ENCODE results near the gene ALCAM. TPM values are rescaled to one million over a fixed set of nuclear protein-coding genes. Genes with fewer than 3 reads are reported as not detected.
"Not testable (repeated sequence)": the region's sequence is repeated elsewhere in the genome, so short reads cannot be mapped to it uniquely, and the experiment has no call there.

The ALCAM gene
- total RNA-seq, 1 experiment from 2014 or later = 0.41 TPM

- H3K27me3 Mint-ChIP-seq (ENCODE audit: insufficient read depth, unreplicated experiment) = no peaks in the 10 kb centered on the region
- no peaks in the 10 kb centered on the region for H3K4me1 Mint-ChIP-seq (ENCODE audit: low read depth, unreplicated experiment)
- no peak overlapping the region for H3K4me3 Mint-ChIP-seq (ENCODE audit: unreplicated experiment)
- Histone ChIP-seq H3K36me3 (ENCODE audit: control insufficient read depth, insufficient read depth, low read length) (no peaks in the 10 kb centered on the region), H3K4me1 (no peaks in the 10 kb centered on the region), H3K4me3 (ENCODE audit: low read depth, low read length) (no peak overlapping the region), H3K27me3 (replicated peaks; ENCODE audit: control insufficient read depth, insufficient read depth, low read length) (no peaks in the 10 kb centered on the region), H3K9me3 (peaks cover 3% of the 10 kb centered on the region; the same call in 1 of the 2 replicates)
- BruUV-seq (replicated peaks) = no TSS peak
- ChIA-PET POLR2A (no interaction called here), CTCF (no interaction called here)
- intact Hi-C loops (cut with micrococcal nuclease; ENCODE audit: unreplicated experiment) = no loop called here
- DNase-seq = no peak
- no peak overlapping the region for H3K27ac Mint-ChIP-seq (ENCODE audit: unreplicated experiment)
- TF ChIP-seq CTCF (IDR thresholded peaks at IDR 0.05; ENCODE audit: insufficient read depth in 1 of 2, low read depth in 1 of 2, low read length in 1 of 2, severe bottlenecking in 1 of 2, unreplicated experiment in 1 of 2) = no peak
- peaks cover 9% of the 10 kb centered on the region for H3K9me3 Mint-ChIP-seq (ENCODE audit: unreplicated experiment)
- H3K36me3 Mint-ChIP-seq (ENCODE audit: insufficient read depth, unreplicated experiment) = no peaks in the 10 kb centered on the region
Measured at GRCh38 chr3:105599350-105599749, 232.6 kb downstream of the ALCAM start.

- H3K4me1 ChIP-seq; H3K27me3 Mint-ChIP-seq (ENCODE audit: insufficient read depth, unreplicated experiment); CTCF ChIA-PET; BruUV-seq (replicated peaks); H3K27me3 ChIP-seq (replicated peaks; ENCODE audit: control insufficient read depth, insufficient read depth, low read length); H3K27ac Mint-ChIP-seq (ENCODE audit: unreplicated experiment); intact Hi-C loops (cut with micrococcal nuclease; ENCODE audit: unreplicated experiment); H3K4me3 Mint-ChIP-seq (ENCODE audit: unreplicated experiment); H3K4me3 ChIP-seq (ENCODE audit: low read depth, low read length); POLR2A ChIA-PET; H3K9me3 ChIP-seq; DNase-seq; H3K9me3 Mint-ChIP-seq (ENCODE audit: unreplicated experiment); H3K4me1 Mint-ChIP-seq (ENCODE audit: low read depth, unreplicated experiment); H3K36me3 Mint-ChIP-seq (ENCODE audit: insufficient read depth, unreplicated experiment); H3K36me3 ChIP-seq (ENCODE audit: control insufficient read depth, insufficient read depth, low read length): not testable (repeated sequence)
Measured at GRCh38 chr3:105601756-105602155, 235.0 kb downstream of the ALCAM start.

- H3K9me3 ChIP-seq; BruUV-seq (replicated peaks); POLR2A ChIA-PET; H3K27me3 Mint-ChIP-seq (ENCODE audit: insufficient read depth, unreplicated experiment); H3K4me1 Mint-ChIP-seq (ENCODE audit: low read depth, unreplicated experiment); intact Hi-C loops (cut with micrococcal nuclease; ENCODE audit: unreplicated experiment); H3K27me3 ChIP-seq (replicated peaks; ENCODE audit: control insufficient read depth, insufficient read depth, low read length); H3K4me3 Mint-ChIP-seq (ENCODE audit: unreplicated experiment); H3K9me3 Mint-ChIP-seq (ENCODE audit: unreplicated experiment); H3K27ac Mint-ChIP-seq (ENCODE audit: unreplicated experiment); H3K4me3 ChIP-seq (ENCODE audit: low read depth, low read length); H3K36me3 Mint-ChIP-seq (ENCODE audit: insufficient read depth, unreplicated experiment); CTCF ChIA-PET; H3K4me1 ChIP-seq; DNase-seq; H3K36me3 ChIP-seq (ENCODE audit: control insufficient read depth, insufficient read depth, low read length): not testable (repeated sequence)
Measured at GRCh38 chr3:105602286-105602685, 235.6 kb downstream of the ALCAM start.

- H3K4me3 Mint-ChIP-seq (ENCODE audit: unreplicated experiment); H3K9me3 Mint-ChIP-seq (ENCODE audit: unreplicated experiment); DNase-seq; H3K4me3 ChIP-seq (ENCODE audit: low read depth, low read length); H3K4me1 ChIP-seq; POLR2A ChIA-PET; H3K27me3 ChIP-seq (replicated peaks; ENCODE audit: control insufficient read depth, insufficient read depth, low read length); BruUV-seq (replicated peaks); H3K27me3 Mint-ChIP-seq (ENCODE audit: insufficient read depth, unreplicated experiment); H3K36me3 ChIP-seq (ENCODE audit: control insufficient read depth, insufficient read depth, low read length); H3K27ac Mint-ChIP-seq (ENCODE audit: unreplicated experiment); H3K9me3 ChIP-seq; CTCF ChIA-PET; intact Hi-C loops (cut with micrococcal nuclease; ENCODE audit: unreplicated experiment); H3K36me3 Mint-ChIP-seq (ENCODE audit: insufficient read depth, unreplicated experiment); H3K4me1 Mint-ChIP-seq (ENCODE audit: low read depth, unreplicated experiment): not testable (repeated sequence)
Measured at GRCh38 chr3:105603516-105603915, 236.8 kb downstream of the ALCAM start.
